MM.1S (cell line): ENCODE data around the gene FTHL17.

Experiments
- CTCF ChIP-seq: fragments of 300-600 bp; sonication (generic); IDR thresholded peaks from 2 replicates; pipeline ENCODE4 v1.5.1; 2016; ENCODE audit warnings: antibody characterized with exemption, low read length, mixed read lengths
- EZH2 ChIP-seq: fragments of 300-600 bp; sonication (generic); optimal IDR thresholded peaks from 2 replicates; pipeline ENCODE3; 2017; ENCODE audit warnings: low read depth, mild to moderate bottlenecking, antibody characterized with exemption, low read length, mixed read lengths
- EZH2phosphoT487 ChIP-seq: fragments of 300-600 bp; sonication (generic); IDR thresholded peaks from 2 replicates; pipeline ENCODE4 v1.6.1; 2018; ENCODE audit warnings: antibody characterized with exemption, low read length

GRCh38 chrX:31021537-31021936 lies 50.3 kb downstream of the FTHL17 start:
- TF ChIP-seq CTCF (no peak), EZH2phosphoT487 (no peak), EZH2 (no peak)
